HG03520 (cell line): ENCODE data around the gene PCDHA4.
"Not testable (repeated sequence)": the region's sequence is repeated elsewhere in the genome, so short reads cannot be mapped to it uniquely, and the experiment has no call there.

Source experiments
- ATAC-seq: cut with Tn5 transposase; IDR thresholded peaks from one replicate; pipeline ENCODE4 v1.9.1; 2021; ENCODE audit warnings: mild to moderate bottlenecking, moderate library complexity; ENCODE audit not compliant: unreplicated experiment

The PCDHA4 gene

DNA sequence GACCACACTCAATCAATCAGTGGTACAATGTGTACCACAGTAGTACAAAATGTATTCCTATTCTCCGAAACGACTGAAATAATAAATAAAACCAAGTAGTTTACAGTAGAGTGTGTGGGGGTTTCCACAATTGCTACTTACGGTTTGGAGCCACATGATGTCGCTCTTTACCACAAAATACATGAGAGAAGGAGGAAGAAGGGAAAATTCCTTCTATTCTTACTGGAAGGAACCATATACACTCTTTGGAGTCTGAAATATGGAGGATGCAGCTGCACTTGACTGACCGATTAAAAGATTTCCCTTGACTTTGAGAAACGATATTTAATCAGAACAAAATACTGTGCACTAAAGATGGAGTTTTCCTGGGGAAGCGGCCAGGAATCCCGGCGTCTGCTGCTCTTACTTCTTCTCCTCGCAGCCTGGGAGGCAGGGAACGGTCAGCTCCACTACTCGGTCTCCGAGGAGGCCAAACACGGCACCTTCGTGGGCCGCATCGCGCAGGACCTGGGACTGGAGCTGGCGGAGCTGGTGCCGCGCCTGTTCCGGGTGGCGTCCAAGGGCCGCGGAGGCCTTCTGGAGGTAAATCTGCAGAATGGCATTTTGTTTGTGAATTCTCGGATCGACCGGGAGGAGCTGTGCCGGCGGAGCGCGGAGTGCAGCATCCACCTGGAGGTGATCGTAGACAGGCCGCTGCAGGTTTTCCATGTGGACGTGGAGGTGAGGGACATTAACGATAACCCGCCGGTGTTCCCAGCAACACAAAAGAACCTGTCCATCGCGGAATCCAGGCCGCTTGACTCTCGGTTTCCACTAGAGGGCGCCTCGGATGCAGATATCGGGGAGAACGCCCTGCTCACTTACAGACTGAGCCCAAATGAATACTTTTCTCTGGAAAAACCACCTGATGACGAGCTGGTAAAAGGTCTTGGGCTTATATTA is at the start of gene PCDHA4:
TSS of gene PCDHA4 (plus strand) at position 235 of the 942 bp plus-strand sequence.
- no peak for ATAC-seq

DNA sequence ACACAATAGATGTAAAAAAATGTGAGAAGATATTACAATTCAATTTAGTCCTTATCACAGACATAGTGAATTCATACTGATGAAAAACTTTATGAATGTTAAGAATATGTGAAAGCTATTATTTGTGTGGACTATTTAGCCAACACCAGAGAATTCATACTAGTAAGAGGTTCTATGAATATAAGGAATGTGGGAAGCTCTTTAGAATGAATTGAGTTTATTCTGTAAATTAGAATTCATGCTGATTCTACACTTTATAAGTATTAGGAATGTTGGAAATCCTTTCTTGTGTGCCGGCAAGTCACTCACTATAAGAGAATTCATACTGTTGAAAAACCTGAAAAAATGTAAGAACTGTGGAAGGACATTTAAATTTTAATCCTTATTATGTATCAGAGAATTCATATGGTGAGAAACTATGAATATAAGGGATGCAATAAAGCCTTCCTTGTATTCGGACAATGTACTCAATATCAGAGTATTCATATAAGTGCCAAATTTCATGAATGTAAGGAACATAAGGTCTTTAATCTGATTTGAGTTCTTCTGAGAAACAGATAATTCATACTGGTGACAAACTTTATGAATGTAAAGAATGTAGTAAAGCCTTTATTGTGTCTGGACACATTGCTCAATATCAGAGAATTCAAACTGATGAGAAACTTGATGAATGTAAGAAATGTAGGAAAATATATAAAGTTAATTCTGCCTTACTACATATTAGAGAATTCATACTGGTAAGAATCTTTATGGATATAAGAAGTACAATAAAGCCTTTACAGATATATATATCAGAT is 42.5 kb upstream of the PCDHA4 start:
- ATAC-seq: no peak

DNA sequence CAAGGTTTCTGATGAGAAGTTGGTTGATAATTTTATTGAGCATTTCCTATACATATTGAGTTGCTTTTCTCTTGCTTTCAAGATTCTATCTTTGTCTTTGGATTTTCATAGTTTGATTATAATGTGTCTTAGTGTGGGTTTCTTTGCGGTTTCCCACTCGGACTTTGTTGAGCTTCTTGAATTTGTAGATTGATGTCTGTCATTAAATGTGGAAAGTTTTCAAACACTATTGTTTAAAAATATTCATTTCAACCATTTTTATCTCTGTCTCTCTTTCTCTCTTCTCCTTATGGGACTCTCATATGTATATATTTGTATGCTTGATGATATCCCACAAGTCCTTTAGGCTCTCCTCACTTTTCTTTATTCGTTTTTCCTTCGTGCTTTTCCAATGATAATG is 39.4 kb upstream of the PCDHA4 start:
- ATAC-seq: no peak

DNA sequence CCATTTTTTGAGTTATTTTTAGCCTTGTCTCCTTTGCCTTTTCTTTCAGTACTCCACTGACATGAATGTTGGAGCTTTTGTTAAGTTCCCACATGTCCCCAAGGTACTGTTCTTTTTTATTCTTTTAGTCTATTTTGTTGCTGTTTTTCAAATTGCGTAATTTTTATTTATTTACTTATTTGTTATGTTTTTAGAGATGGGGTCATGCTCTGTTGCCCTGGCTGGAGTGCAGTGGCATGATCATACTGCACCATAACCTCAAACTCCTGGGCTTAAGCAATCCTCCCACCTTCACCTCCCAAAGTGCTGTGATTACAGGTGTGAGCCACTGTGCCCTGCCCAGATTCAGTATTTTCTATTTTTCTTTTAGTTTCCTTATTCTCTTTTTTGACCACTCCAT is 26.4 kb upstream of the PCDHA4 start:
- no peak for ATAC-seq

DNA sequence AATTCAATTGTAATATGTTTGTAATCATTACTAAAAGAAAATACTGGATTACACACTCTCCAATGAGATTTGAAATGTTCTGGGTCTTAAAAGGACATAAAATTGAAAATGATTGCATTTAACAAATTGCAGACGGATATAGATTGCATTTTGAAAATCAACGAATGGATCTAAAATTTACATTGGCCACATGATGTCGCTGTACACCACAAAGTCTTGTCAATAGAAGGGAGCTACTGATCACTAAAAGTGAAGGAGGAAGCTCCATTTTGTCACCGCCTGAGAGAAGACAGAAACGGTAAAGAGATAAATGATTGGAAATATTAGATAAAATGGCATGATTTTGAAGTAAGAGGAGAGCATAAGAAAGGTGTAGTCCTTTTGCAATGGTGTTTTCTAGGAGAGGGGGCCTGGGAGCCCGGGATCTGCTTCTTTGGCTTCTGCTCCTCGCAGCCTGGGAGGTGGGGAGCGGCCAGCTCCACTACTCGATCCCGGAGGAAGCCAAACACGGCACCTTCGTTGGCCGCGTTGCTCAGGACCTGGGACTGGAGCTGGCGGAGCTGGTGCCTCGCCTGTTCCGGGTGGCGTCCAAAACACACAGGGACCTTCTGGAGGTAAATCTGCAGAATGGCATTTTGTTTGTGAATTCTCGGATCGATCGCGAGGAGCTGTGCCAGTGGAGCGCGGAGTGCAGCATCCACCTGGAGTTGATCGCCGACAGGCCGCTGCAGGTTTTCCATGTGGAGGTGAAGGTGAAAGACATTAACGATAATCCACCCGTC is 20.8 kb upstream of the PCDHA4 start, which contains the start of gene PCDHA1:
TSS of gene PCDHA1 (plus strand) at position 236 of the 782 bp plus-strand sequence.
- no peak for ATAC-seq

DNA sequence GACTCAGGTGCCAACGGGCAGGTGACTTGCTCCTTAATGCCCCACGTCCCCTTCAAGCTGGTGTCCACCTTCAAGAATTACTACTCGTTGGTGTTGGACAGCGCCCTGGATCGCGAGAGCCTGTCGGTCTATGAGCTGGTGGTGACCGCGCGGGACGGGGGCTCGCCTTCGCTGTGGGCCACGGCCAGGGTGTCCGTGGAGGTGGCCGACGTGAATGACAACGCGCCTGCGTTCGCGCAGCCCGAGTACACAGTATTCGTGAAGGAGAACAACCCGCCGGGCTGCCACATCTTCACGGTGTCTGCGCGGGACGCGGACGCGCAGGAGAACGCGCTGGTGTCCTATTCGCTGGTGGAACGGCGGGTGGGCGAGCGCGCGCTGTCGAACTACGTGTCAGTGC is 19.4 kb upstream of the PCDHA4 start:
- ATAC-seq: not testable (repeated sequence)

DNA sequence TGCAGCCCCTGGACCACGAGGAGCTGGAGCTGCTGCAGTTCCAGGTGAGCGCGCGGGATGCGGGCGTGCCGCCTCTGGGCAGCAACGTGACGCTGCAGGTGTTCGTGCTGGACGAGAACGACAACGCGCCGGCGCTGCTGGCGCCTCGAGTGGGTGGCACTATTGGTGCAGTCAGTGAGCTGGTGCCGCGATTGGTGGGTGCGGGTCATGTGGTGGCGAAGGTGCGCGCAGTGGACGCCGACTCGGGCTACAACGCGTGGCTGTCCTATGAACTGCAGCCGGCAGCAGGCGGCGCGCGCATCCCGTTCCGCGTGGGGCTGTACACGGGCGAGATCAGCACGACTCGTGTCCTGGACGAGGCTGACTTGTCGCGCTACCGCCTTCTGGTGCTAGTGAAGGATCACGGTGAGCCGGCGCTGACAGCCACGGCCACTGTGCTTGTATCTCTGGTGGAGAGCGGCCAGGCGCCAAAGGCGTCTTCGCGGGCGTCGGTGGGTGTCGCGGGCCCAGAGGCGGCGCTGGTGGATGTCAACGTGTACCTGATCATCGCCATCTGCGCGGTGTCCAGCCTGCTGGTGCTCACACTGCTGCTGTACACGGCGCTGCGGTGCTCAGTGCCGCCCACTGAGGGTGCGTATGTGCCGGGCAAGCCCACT is 18.9 kb upstream of the PCDHA4 start:
- ATAC-seq: not testable (repeated sequence)

DNA sequence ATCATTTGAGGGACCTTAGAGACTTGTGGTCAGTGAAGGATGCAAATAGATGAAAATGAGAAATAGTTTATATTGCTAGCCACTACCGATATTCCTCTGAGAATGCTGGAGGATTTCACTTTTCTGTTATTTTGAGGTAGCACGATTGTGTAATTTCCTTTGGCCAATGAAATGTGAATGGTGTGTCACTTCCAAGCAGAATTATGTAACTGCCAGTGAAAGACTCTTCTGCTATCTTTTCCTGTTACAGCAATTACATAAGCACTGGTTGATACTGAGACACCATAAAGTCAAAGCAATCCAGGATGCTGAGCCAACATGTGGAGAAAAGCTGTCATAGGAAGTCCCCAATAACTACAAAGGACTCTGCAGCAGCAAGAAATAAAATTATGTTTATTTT is 15.8 kb upstream of the PCDHA4 start:
- no peak for ATAC-seq

DNA sequence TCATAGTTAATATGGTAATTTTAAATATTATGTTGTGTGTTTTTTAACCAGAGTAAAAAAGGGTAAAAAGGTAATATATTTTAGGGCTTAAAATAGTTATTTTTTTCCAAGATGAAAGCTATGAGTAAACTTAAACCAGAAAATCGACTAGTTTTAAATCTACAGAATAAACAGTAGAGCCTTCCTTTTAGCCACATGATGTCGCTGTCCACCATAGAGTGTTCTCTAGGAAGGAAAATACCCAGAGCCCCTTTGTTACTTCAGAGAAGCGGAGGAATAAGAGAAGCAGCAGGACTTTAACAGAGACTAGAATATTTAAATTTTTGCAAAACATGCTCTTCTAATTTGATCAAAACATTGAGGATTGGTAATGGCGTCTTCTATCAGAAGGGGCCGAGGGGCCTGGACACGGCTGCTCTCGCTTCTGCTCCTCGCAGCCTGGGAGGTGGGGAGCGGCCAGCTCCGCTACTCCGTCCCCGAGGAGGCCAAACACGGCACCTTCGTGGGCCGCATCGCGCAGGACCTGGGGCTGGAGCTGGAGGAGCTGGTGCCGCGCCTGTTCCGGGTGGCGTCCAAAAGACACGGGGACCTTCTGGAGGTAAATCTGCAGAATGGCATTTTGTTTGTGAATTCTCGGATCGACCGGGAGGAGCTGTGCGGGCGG is 12.1 kb upstream of the PCDHA4 start, which contains the start of gene PCDHA2:
TSS of gene PCDHA2 (plus strand) at position 258 of the 664 bp plus-strand sequence.
- no peak for ATAC-seq

DNA sequence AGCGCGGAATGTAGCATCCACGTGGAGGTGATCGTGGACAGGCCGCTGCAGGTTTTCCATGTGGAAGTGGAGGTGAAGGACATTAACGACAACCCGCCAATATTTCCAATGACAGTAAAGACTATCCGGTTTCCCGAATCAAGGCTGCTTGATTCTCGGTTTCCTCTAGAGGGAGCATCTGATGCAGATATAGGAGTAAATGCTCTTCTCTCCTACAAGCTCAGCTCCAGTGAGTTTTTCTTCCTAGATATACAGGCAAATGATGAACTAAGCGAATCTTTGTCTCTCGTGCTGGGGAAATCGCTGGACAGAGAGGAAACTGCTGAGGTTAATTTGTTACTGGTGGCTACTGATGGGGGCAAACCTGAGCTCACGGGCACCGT is 11.6 kb upstream of the PCDHA4 start:
- no peak for ATAC-seq

DNA sequence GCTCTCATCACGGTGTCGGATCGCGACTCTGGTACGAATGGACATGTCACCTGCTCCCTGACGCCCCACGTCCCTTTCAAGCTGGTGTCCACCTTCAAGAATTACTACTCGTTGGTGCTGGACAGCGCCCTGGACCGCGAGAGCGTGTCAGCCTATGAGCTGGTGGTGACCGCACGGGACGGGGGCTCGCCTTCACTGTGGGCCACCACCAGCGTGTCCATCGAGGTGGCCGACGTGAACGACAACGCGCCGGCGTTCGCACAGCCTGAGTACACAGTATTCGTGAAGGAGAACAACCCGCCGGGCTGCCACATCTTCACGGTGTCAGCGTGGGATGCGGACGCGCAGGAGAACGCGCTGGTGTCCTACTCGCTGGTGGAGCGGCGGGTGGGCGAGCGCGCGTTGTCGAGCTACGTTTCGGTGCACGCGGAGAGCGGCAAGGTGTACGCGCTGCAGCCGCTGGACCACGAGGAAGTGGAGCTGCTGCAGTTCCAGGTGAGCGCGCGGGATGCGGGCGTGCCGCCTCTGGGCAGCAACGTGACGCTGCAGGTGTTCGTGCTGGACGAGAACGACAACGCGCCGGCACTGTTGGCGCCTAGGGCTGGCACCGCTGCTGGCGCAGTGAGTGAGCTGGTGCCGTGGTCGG is 10.7 kb upstream of the PCDHA4 start:
- ATAC-seq: not testable (repeated sequence)

DNA sequence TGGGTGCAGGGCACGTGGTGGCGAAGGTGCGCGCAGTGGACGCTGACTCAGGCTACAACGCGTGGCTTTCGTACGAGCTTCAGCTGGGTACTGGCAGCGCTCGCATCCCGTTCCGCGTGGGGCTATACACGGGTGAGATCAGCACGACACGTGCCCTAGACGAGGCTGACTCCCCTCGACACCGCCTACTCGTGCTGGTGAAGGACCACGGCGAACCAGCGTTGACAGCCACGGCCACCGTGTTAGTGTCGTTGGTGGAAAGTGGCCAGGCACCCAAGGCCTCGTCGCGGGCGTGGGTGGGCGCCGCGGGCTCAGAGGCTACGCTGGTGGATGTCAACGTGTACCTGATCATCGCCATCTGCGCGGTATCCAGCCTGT is 10.2 kb upstream of the PCDHA4 start:
- ATAC-seq: no peak

DNA sequence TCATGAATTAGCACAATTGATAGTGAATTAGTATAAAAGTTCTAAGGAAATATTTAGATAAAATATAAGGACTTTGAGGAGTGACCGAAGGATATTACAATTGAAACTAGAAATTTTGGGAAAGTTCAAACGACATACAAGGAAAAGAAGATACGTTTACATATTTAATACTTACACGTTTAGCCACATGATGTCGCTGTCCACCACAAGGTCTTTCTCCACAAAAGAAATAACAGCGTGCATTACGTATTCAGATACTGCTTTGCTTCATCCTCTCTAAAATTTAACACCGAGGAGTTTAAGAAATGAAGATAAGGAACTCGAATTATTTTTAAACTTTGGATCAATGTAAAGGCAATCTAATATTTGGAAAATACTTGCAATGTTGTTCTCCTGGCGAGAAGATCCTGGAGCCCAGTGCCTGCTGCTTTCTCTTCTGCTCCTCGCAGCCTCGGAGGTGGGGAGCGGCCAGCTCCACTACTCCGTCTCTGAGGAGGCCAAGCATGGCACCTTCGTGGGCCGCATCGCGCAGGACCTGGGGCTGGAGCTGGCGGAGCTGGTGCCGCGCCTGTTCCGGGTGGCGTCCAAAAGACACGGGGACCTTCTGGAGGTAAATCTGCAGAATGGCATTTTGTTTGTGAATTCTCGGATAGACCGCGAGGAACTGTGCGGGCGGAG is 5.9 kb upstream of the PCDHA4 start, which contains the start of gene PCDHA3:
TSS of gene PCDHA3 (plus strand) at position 242 of the 678 bp plus-strand sequence.
- ATAC-seq: no peak

DNA sequence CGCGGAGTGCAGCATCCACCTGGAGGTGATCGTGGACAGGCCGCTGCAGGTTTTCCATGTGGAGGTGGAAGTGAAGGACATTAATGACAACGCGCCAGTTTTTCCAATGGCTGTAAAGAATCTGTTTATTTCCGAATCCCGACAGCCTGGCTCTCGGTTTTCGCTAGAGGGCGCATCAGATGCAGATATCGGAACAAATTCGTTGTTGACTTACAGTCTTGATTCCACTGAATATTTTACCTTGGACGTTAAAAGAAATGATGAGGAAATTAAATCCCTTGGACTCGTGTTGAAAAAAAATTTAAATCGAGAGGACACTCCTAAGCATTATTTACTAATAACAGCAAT is 5.4 kb upstream of the PCDHA4 start:
- no peak for ATAC-seq

DNA sequence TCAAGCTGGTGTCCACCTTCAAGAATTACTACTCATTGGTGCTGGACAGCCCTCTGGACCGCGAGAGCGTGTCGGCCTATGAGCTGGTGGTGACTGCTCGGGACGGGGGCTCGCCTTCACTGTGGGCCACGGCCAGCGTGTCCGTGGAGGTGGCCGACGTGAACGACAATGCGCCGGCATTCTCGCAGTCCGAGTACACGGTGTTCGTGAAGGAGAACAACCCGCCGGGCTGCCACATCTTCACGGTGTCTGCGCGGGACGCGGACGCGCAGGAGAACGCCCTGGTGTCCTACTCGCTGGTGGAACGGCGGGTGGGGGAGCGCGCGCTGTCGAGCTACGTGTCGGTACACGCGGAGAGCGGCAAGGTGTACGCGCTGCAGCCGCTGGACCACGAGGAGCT is 4.5 kb upstream of the PCDHA4 start:
- not testable (repeated sequence) for ATAC-seq

DNA sequence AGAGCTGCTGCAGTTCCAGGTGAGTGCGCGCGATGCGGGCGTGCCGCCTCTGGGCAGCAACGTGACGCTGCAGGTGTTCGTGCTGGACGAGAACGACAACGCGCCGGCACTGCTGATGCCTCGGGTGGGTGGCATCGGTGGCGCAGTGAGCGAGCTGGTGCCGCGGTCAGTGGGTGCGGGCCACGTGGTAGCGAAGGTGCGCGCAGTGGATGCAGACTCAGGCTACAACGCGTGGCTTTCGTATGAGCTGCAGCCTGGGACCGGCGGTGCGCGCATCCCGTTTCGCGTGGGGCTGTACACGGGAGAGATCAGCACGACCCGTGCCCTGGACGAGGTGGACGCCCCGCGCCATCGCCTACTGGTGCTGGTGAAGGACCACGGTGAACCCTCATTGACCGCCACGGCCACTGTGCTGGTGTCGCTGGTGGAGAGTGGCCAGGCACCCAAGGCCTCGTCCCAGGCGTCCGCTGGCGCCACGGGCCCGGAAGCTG is 4.0 kb upstream of the PCDHA4 start:
- ATAC-seq: no peak

DNA sequence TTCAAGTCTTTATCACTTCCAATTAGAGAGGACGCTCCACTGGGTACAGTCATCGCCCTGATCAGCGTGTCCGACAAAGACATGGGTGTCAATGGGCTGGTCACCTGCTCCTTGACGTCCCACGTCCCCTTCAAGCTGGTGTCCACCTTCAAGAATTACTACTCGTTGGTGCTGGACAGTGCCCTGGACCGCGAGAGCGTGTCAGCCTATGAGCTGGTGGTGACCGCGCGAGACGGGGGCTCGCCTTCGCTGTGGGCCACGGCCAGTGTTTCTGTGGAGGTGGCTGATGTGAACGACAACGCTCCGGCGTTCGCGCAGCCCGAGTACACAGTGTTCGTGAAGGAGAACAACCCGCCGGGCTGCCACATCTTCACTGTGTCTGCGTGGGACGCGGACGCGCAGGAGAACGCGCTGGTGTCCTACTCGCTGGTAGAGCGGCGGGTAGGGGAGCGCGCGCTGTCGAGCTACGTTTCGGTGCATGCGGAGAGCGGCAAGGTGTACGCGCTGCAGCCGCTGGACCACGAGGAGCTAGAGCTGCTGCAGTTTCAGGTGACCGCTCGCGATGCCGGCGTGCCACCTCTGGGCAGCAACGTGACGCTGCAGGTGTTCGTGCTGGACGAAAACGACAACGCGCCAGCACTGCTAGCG is 1.5 kb downstream of the PCDHA4 start:
- not testable (repeated sequence) for ATAC-seq

DNA sequence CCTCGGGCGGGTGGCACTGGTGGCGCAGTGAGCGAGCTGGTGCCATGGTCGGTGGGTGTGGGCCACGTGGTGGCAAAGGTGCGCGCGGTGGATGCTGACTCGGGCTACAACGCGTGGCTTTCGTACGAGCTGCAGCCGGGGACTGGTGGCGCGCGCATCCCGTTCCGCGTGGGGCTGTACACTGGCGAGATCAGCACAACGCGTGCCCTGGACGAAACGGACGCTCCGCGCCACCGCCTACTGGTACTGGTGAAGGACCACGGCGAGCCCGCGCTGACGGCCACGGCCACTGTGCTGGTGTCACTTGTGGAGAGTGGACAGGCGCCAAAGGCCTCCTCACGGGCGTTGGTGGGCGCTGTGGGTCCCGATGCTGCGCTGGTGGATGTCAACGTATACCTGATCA is 2.0 kb downstream of the PCDHA4 start:
- no peak for ATAC-seq
